ENCODE results near the gene LIMS2. TPM values are rescaled to one million over a fixed set of nuclear protein-coding genes. Genes with fewer than 3 reads are reported as not detected.
A peak's percentile ranks its signal among the peaks of the same experiment; 100 is the strongest.

LIMS2 gene
- total RNA-seq, 2 donors from 2014 or later = 80.2 to 91.7 TPM

- Histone ChIP-seq H3K4me1 (peaks cover 0 to 90% of the 10 kb centered on the region in 2 donors), H3K36me3 (peaks cover 58% of the 10 kb centered on the region), H3K4me3 (no peak overlapping the region), H3K27ac (peak overlapping the region; percentile 82 to 88), H3K27me3 (no peaks in the 10 kb centered on the region), H3K9me3 (no peaks in the 10 kb centered on the region)
- TF ChIP-seq, protein P1, sequence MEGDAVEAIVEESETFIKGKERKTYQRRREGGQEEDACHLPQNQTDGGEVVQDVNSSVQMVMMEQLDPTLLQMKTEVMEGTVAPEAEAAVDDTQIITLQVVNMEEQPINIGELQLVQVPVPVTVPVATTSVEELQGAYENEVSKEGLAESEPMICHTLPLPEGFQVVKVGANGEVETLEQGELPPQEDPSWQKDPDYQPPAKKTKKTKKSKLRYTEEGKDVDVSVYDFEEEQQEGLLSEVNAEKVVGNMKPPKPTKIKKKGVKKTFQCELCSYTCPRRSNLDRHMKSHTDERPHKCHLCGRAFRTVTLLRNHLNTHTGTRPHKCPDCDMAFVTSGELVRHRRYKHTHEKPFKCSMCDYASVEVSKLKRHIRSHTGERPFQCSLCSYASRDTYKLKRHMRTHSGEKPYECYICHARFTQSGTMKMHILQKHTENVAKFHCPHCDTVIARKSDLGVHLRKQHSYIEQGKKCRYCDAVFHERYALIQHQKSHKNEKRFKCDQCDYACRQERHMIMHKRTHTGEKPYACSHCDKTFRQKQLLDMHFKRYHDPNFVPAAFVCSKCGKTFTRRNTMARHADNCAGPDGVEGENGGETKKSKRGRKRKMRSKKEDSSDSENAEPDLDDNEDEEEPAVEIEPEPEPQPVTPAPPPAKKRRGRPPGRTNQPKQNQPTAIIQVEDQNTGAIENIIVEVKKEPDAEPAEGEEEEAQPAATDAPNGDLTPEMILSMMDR (IDR thresholded peaks at IDR 0.05) = peak in 1 of 2 donors; percentile 7
- no peak for DNase-seq (ENCODE audit: low spot score)
Observed at GRCh38 chr2:127650041-127650784, 25.1 kb downstream of the LIMS2 start.

DNA sequence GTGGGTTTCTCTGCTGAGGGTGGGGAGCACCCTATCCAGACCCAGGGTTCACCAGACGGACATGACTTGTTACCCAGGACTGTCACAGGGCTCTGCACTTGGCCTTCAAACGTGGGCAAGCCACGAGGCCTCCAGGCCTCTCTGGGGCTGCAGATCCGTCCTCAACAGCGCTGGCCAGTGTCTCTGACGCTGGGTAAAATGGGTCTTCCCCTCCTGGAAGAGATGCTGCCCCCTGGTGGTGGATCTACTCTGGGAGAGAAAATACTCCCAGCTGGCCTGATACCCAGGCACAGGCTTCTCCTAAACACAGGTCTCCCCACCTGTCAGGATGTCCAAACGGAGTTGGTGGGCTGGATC, 25.7 kb downstream of the LIMS2 start:
- H3K27me3 ChIP-seq = no peaks in the 10 kb centered on the region
- H3K36me3 ChIP-seq = peaks cover 58% of the 10 kb centered on the region
- no peak overlapping the region for H3K4me3 ChIP-seq
- TF ChIP-seq, protein P1 (IDR thresholded peaks at IDR 0.05) = peak; percentile 75 to 93
- H3K9me3 ChIP-seq = no peaks in the 10 kb centered on the region
- DNase-seq (ENCODE audit: low spot score) = peak; percentile 90
- peaks cover 0 to 87% of the 10 kb centered on the region in 2 donors for H3K4me1 ChIP-seq
- H3K27ac ChIP-seq = peak overlapping the region; percentile 82 to 88

DNA sequence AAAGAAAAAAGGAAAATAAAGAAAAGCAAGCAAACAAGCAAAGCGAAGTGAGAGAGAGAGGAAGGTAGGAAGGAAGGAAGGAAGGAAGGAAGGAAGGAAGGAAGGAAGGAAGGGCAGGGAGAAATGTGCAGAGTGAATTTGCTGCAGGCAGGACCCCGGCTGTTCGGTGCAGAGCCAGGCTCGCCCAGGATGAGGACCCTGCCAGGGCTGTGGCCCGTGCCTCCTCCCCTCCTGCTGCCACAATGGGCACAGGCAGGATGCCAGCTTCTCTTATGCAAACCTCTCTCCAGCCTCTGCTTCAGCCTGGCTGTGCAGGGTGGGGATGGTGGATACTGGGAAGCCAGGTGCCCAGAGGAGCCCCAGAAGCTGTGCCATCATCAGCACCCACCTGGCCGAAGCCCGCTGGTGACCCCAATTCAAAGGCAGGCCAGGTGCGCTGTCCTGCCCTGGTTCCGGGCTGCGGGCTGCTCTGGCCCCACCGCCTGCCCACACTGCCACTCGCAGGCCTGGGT, 26.2 kb downstream of the LIMS2 start:
- H3K4me1 ChIP-seq = peaks cover 0 to 87% of the 10 kb centered on the region in 2 donors
- TF ChIP-seq, protein P1 (IDR thresholded peaks at IDR 0.05) = no peak
- no peaks in the 10 kb centered on the region for H3K27me3 ChIP-seq
- H3K36me3 ChIP-seq = peaks cover 57% of the 10 kb centered on the region
- no peak overlapping the region for H3K4me3 ChIP-seq
- DNase-seq (ENCODE audit: low spot score) = no peak
- H3K9me3 ChIP-seq = no peaks in the 10 kb centered on the region
- peak overlapping the region; percentile 82 to 88 for H3K27ac ChIP-seq

DNA sequence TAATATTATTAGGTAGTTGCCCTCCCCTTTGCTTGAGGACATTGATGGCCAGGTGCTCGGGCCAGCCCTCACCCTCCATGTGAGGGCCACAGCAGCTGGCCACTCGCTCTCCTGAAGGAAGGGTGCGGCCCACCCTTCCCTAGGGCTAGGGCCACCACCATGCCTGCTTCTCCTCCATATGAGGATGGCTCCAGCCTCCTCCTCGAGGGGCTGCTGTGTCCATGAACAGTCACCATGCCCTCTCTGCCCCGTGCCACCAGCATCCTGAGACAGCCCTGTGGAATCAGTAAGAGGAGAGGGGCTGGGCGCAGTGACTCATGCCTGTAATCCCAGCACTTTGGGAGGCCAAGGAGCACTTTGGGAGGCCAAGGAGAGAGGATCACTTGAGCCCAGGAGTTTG, 27.0 kb downstream of the LIMS2 start:
- Histone ChIP-seq H3K27ac (peak overlapping the region in 1 of 2 donors; percentile 65), H3K4me3 (no peak overlapping the region), H3K36me3 (peaks cover 52% of the 10 kb centered on the region), H3K27me3 (no peaks in the 10 kb centered on the region), H3K4me1 (peaks cover 0 to 87% of the 10 kb centered on the region in 2 donors), H3K9me3 (no peaks in the 10 kb centered on the region)
- TF ChIP-seq, protein P1 (IDR thresholded peaks at IDR 0.05) = no peak
- no peak for DNase-seq (ENCODE audit: low spot score)

DNA sequence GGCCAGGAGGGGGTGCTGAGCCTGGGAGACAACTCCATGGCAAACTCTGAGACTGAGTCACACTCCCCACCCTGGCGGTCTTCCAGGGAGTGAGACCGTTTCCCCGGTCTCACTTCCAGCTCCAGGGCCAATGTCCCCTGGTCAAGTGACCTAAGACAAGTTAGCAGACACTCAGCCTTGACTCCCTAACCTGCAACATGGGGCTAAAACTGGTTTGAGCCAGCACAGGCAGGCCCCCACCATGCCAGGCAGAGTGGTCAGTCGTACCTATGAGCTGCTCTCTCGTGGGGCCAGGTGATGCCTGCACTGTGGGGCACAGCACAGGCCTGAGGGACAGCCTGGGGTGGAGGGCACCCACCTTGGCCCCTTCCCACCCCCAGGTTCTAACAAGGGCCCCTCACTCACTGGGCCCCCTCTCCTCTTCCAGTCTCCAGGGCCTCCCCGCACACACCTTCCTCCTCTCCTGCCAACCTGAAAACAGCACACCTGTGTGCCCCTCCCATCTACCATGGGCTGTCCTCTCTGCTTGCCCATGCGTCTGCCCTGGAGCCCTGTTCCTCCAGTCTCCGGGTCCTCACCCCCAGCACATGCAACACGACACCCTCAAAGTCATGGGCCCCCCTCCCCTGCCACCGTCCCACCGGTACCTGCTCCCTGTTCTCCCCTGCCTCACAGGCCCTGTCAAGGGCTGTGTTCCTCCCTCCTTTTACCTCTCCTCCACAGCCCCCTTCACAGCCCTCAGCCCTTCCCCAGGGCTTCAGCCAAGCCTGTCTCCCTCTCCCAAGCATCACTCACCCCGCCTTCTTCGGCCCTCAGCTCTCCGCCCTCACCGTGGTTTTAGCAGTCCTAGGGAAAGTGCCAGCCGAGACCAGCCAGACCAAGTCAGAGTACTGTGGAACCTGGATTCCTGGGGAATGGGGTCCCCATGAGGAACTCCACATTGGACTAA, 27.8 kb downstream of the LIMS2 start:
- Histone ChIP-seq H3K4me3 (no peak overlapping the region), H3K36me3 (peaks cover 51% of the 10 kb centered on the region), H3K27me3 (no peaks in the 10 kb centered on the region), H3K4me1 (peaks cover 0 to 87% of the 10 kb centered on the region in 2 donors), H3K9me3 (no peaks in the 10 kb centered on the region), H3K27ac (peak overlapping the region; percentile 65 to 78)
- DNase-seq (ENCODE audit: low spot score) = no peak
- TF ChIP-seq, protein P1 (IDR thresholded peaks at IDR 0.05) = no peak
